Glutamatergic neuron (in vitro differentiated cells): ENCODE data around the gene SAT2. TPM values are rescaled to one million over a fixed set of nuclear protein-coding genes. Genes with fewer than 3 reads are reported as not detected.

Experiments used
- DNase-seq: peaks from one replicate; pipeline ENCODE4 v3.0.0; 2022
- H3K27ac Mint-ChIP-seq: one replicate; pipeline ENCODE4 v1.8.0; 2020; ENCODE audit warnings: mild to moderate bottlenecking, mixed read lengths, inconsistent platforms; ENCODE audit not compliant: unreplicated experiment
- H3K27me3 Mint-ChIP-seq: one replicate; pipeline ENCODE4 v1.8.0; 2020; ENCODE audit warnings: mild to moderate bottlenecking, moderate library complexity, mixed read lengths, inconsistent platforms; ENCODE audit not compliant: unreplicated experiment
- H3K36me3 Mint-ChIP-seq: one replicate; pipeline ENCODE4 v1.8.0; 2020; ENCODE audit warnings: mild to moderate bottlenecking, mixed read lengths, inconsistent platforms; ENCODE audit not compliant: unreplicated experiment
- H3K4me1 Mint-ChIP-seq: one replicate; pipeline ENCODE4 v1.8.0; 2020; ENCODE audit warnings: mild to moderate bottlenecking, low read depth, mixed read lengths, inconsistent platforms; ENCODE audit not compliant: unreplicated experiment
- H3K4me3 Mint-ChIP-seq: one replicate; pipeline ENCODE4 v1.8.0; 2020; ENCODE audit warnings: mild to moderate bottlenecking, mixed read lengths, inconsistent platforms; ENCODE audit not compliant: unreplicated experiment
- H3K9me3 Mint-ChIP-seq: one replicate; pipeline ENCODE4 v1.8.0; 2020; ENCODE audit warnings: mild to moderate bottlenecking, moderate library complexity, mixed read lengths, inconsistent platforms; ENCODE audit not compliant: unreplicated experiment
- long read RNA-seq: library from polyadenylated mRNA; unstranded; transcript quantifications from one replicate; pipeline ENCODE4 v2.0.0, GENCODE V29; 2020; ENCODE audit not compliant: unreplicated experiment
- total RNA-seq: library from RNA; stranded (reverse); fragmentation: NEBNext Ultra II Directional; extraction: Animal tissue kit (Norgen Biotek cat#: 25700); gene quantifications from one replicate; pipeline ENCODE4 v1.2.1, GENCODE V29; 2021; ENCODE audit not compliant: unreplicated experiment
- TF ChIP-seq, protein P1 (sequence below): fragments of 200-600 bp; sonication (generic); IDR thresholded peaks from one replicate; pipeline ENCODE4 v1.5.0; 2021; ENCODE audit not compliant: partially characterized antibody, unreplicated experiment

Gene SAT2
- total RNA-seq: 97.3 TPM
- long read RNA-seq, transcript SAT2-213 (5 exons, 582 nt): minor isoform, 8 of 45 reads
- long read RNA-seq, transcript SAT2-208 (5 exons, 640 nt): minor isoform, 9 of 45 reads
- long read RNA-seq, transcript SAT2-201 (6 exons, 946 nt): major isoform, 10 of 45 reads
- long read RNA-seq, transcript SAT2-202 (6 exons, 974 nt): minor isoform, 7 of 45 reads
- long read RNA-seq, partial matches to known transcripts: 1 of 45 reads
- long read RNA-seq, other reads (novel, unspliced or antisense): 6 of 45 reads

DNA sequence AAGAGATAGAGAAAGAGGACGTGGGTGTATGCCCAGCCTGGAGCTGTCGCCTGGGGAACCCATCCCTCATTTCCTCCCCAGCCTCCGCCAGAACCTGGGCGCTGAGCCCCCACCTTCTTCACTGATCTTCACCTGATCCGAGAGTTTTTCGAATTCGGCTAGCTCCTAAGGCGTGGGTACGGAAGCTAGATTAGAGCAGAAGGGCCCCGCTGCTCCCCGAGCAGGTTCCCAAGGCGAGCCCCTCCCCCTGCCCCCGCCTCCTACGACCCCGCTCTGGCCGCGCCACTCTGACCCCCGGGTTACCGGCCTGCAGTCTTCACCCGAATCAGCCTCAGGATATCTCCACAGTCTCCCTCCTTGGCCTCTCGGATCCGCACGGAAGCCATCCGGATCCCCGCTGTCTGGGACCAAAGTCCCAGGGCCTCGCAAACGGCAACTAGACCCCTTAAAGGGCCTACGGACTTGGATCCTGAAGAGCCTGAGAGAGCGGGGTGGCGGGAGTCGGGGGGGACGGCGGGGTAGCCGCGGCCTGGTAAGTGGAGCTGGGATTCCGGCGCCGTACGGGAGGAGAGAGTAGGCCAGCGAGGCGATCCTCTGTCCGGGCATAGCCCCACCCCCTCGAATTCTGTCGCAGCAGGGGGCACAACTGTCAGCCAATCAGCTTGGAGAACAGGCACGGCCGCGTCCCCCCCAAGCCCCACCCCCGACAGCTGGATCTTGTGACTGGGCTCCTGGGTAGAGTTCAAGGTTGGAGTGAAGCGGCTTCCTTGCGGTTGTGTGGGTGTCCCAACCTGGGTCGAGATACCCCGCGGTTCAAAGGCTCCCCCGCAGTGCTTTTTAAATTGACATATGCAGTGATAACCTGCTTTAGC, at the start of gene SAT2:
TSS of gene SAT2 (minus strand) at position 572 of the 872 bp plus-strand sequence. CDS start at position 386, 186 bp downstream.
- H3K27me3 Mint-ChIP-seq: no peaks in the 10 kb centered on the region
- H3K4me3 Mint-ChIP-seq: peak within 1 kb of the TSS; percentile 94
- peaks cover 4% of the 10 kb centered on the region for H3K9me3 Mint-ChIP-seq
- DNase-seq: peak; percentile 95
- peaks cover 7% of the 10 kb centered on the region for H3K4me1 Mint-ChIP-seq
- TF ChIP-seq, protein P1, sequence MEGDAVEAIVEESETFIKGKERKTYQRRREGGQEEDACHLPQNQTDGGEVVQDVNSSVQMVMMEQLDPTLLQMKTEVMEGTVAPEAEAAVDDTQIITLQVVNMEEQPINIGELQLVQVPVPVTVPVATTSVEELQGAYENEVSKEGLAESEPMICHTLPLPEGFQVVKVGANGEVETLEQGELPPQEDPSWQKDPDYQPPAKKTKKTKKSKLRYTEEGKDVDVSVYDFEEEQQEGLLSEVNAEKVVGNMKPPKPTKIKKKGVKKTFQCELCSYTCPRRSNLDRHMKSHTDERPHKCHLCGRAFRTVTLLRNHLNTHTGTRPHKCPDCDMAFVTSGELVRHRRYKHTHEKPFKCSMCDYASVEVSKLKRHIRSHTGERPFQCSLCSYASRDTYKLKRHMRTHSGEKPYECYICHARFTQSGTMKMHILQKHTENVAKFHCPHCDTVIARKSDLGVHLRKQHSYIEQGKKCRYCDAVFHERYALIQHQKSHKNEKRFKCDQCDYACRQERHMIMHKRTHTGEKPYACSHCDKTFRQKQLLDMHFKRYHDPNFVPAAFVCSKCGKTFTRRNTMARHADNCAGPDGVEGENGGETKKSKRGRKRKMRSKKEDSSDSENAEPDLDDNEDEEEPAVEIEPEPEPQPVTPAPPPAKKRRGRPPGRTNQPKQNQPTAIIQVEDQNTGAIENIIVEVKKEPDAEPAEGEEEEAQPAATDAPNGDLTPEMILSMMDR: no peak
- no peaks in the 10 kb centered on the region for H3K36me3 Mint-ChIP-seq
- peak within 1 kb of the TSS; percentile 87 for H3K27ac Mint-ChIP-seq

GRCh38 chr17:7676533-7676932, 48.9 kb upstream of the SAT2 start:
- H3K36me3 Mint-ChIP-seq: peaks cover 10% of the 10 kb centered on the region
- no peaks in the 10 kb centered on the region for H3K9me3 Mint-ChIP-seq
- no peak overlapping the region for H3K4me3 Mint-ChIP-seq
- no peak for DNase-seq
- no peaks in the 10 kb centered on the region for H3K4me1 Mint-ChIP-seq
- TF ChIP-seq, protein P1: no peak
- H3K27ac Mint-ChIP-seq: no peak overlapping the region
- H3K27me3 Mint-ChIP-seq: peaks cover 2% of the 10 kb centered on the region

DNA sequence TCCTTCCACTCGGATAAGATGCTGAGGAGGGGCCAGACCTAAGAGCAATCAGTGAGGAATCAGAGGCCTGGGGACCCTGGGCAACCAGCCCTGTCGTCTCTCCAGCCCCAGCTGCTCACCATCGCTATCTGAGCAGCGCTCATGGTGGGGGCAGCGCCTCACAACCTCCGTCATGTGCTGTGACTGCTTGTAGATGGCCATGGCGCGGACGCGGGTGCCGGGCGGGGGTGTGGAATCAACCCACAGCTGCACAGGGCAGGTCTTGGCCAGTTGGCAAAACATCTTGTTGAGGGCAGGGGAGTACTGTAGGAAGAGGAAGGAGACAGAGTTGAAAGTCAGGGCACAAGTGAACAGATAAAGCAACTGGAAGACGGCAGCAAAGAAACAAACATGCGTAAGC, 47.3 kb upstream of the SAT2 start:
- DNase-seq: no peak
- H3K4me3 Mint-ChIP-seq: no peak overlapping the region
- no peaks in the 10 kb centered on the region for H3K4me1 Mint-ChIP-seq
- peaks cover 10% of the 10 kb centered on the region for H3K36me3 Mint-ChIP-seq
- peaks cover 2% of the 10 kb centered on the region for H3K27me3 Mint-ChIP-seq
- no peaks in the 10 kb centered on the region for H3K9me3 Mint-ChIP-seq
- H3K27ac Mint-ChIP-seq: no peak overlapping the region
- TF ChIP-seq, protein P1: no peak

- Mint-ChIP-seq H3K9me3 (no peaks in the 10 kb centered on the region), H3K27ac (no peak overlapping the region), H3K4me1 (no peaks in the 10 kb centered on the region), H3K27me3 (peaks cover 2% of the 10 kb centered on the region), H3K36me3 (peaks cover 10% of the 10 kb centered on the region), H3K4me3 (no peak overlapping the region)
- TF ChIP-seq, protein P1: peak; percentile 76
- DNase-seq: peak; percentile 45
Observed at GRCh38 chr17:7673239-7673638, 45.6 kb upstream of the SAT2 start.

DNA sequence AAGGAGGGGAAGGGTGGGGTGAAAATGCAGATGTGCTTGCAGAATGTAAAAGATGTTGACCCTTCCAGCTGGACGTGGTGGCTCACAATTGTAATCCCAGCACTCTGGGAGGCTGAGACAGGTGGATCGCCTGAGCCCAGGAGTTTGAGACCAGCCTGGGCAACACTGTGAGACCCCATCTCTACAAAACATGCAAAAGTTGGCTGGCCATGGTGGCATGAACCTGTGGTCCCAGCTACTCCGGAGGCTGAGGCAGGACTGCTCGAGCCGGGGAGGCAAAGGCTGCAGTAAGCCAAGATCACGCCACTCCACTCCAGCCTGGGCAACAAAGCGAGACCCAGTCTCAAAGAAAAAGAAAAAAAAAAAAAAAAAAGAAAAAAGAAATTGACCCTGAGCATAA, 40.9 kb upstream of the SAT2 start:
- TF ChIP-seq, protein P1: no peak
- Mint-ChIP-seq H3K36me3 (peaks cover 3% of the 10 kb centered on the region), H3K27ac (no peak overlapping the region), H3K4me3 (no peak overlapping the region), H3K9me3 (no peaks in the 10 kb centered on the region), H3K4me1 (no peaks in the 10 kb centered on the region), H3K27me3 (peaks cover 2% of the 10 kb centered on the region)
- DNase-seq: no peak
